Stimulated activated CD4-positive, alpha-beta T cell treated with anti-CD3 and anti-CD28 coated beads, Interleukin-1b, Interleukin-23, amount 100 ng/mL, for 4 hours (primary cell): ENCODE results near the gene LRG1.

Source experiments
- DNase-seq, 2 donors: peaks; one replicate each; pipeline ENCODE4 v3.0.0-alpha.2; 2020; ENCODE audit warnings: low read depth in 2 of 2

The LRG1 gene

DNA sequence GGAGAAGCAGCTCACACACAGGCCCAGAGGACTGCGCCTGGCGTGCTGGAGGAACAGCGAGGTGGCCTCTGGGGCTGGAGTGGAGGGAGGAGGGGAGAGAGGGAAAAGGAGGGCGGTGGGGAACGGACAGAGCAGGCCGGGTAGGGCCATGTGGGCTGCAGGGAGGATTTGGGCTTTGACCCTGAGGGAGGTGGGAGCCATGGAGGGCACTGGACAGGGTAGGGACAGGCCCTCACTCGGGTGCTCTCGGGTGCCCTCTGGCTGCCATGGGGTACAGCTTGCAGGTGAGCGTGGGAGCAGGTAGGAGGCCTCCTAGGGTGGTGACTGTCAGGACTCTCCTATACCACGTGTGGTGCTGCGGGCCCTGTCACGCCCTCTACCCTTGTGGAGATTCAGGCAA is 44.4 kb downstream of the LRG1 start:
- DNase-seq, result no peak

DNA sequence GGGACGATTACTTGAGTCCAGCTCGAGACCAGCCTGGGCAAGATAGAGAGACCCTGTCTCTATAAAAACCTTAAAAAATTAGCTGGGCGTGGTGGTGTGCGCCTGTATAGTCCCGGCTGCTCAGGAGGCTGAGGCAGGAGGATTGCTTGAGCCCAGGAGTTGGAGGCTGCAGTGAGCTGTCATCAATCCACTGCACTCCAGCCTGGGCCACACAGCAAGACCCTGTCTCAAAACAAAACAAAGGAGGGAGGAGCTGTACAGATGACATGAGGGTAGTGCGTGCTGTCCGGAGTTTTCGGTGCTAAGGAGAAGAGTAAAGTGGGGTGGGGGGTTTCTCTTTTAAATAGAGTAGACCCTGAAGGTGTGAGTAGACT is 45.2 kb downstream of the LRG1 start:
- no peak for DNase-seq

DNA sequence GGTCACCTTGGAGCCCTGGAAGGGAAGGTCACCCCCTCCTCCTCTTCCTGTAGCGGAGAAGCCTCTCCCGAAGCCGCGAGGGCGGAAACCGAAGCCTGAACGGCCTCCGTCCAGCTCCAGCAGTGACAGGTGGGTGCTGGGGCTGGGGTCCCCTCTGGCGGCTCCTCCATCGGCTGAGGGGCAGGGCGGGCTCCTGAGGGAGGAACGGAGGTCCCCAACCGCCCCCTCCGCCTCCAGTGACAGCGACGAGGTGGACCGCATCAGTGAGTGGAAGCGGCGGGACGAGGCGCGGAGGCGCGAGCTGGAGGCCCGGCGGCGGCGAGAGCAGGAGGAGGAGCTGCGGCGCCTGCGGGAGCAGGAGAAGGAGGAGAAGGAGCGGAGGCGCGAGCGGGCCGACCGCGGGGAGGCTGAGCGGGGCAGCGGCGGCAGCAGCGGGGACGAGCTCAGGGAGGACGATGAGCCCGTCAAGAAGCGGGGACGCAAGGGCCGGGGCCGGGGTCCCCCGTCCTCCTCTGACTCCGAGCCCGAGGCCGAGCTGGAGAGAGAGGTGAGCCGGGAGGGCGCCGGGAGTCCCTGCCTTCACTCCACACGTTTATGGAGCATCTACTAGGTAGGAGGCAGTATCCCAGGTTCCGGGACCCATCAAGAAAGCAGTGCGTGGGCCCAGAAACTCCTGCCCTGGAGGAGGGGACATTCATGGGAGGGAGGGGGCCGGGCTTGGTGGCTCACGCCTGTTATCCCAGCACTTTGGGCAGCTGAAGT is 45.7 kb downstream of the LRG1 start:
- DNase-seq, result no peak

DNA sequence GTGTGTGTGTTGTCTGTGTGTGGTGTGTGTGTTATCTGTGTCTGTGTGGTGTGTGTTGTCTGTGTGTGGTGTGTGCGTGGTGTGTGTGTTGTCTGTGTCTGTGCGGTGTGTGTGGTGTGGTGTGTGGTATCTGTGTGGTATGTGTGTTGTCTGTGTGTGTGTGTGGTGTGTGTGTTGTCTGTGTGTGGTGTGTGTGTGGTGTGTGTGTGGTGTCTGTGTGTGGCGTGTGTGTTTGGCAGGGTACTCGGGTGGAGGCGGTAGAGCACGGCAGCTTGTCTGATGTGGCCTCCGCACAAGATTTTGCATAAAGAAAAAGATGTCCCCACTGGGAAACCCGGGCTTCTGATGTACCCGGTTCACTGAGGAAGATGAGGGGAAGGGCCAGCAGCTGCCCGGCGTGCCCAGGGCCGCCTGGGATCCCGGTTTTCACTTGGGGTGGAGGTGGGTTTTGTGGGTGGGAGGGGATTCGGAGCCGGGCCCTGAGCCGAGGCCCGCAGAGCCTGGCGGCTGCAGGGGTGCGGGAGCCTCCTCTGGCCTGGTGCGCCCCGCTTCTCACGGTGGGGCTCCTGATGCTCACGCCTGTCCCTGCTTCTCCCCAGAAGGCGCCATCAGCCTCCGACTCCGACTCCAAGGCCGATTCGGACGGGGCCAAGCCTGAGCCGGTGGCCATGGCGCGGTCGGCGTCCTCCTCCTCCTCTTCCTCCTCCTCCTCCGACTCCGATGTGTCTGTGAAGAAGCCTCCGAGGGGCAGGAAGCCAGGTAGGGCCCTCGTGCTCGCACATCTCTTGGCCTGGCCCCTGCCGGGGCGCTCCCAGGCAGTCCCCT is 46.5 kb downstream of the LRG1 start:
- DNase-seq, result no peak

DNA sequence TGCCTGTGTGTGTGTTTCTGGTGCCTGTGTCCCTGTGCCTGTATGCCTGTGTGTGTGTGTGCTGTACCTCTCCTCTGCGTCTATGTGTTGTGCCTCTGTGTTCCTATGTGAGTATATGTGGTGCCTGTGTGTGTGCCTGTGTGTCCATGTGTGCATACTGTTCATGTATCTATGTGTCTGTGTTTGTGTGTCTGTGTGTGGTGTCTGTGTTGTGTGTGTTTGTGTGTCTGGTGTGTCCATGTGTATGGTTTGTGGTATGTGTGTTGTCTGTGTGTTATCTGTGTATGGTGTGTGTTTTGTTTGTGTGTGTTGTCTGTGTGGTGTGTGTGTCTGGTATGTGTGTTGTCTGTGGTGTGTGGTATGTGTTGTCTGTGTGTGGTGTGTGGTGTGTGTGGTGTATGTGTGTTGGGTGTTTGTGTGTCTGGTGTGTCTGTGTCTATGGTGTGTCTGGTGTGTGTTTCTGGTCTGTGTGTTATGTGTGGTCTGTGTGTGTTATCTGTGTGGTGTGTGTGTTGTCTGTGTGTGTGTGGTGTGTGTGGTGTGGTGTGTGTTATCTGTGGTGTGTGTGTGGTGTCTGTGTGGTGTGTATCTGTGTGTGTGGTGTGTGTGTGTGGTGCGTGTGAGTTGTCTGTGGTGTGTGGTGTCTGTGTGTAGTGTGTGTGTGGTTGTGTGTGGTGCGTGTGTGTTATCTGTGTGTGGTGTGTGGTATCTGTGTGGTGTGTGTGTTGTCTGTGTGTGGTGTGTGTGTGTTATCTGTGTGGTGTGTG is 47.3 kb downstream of the LRG1 start:
- no peak for DNase-seq

DNA sequence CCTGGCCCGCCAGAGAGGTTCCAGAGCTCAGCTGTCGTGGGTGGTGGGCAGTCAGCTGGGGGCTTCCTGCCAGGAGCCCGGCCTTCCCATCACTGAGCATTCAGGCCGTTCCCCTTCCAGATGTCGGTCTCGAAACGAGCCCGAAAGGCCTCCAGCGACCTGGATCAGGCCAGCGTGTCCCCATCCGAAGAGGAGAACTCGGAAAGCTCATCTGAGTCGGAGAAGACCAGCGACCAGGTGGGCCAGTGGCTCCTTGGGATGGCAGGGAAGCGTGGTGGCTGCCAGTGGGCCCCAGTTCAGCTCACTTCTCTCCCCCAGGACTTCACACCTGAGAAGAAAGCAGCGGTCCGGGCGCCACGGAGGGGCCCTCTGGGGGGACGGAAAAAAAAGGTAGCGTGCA is 48.4 kb downstream of the LRG1 start:
- no peak for DNase-seq

DNA sequence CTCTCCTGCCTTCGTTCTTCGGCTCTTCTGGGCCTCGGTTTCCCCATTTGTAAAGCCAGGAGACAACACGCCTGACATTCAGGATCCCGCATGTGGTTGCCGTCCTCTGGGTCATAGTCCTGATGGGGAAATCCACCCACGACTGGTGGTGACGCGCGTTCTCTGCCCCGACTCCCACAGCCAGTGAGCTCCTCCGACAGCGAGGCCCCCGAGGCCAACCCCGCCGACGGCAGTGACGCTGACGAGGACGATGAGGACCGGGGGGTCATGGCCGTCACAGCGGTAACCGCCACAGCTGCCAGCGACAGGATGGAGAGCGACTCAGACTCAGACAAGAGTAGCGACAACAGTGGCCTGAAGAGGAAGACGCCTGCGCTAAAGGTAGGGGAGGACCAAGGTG is 51.3 kb downstream of the LRG1 start:
- no peak for DNase-seq

DNA sequence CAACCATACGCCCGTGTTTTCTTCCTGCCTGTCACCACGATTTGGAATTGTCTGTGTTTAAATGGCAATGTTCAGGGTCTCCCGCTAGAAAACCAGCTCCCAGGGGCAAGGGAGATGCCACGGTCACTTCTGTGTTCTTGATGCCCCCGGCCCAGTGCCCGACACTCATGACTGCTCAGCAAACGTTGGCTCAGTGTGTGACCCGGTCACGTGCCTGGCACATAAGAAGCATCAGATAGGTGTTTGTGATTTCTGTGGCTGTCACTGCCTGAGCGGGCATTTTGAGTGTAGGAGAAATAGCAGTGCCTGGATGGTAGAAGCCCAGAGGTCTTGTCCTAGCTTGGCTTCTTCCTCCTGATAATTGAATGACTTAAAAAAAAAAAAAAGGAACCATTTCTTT is 52.3 kb downstream of the LRG1 start:
- no peak for DNase-seq
